HEK293 (cell line): ENCODE results near the gene ADSL.

Experiments used
- GLIS1 ChIP-seq: fragments of 450-650 bp; formaldehyde crosslinking; IDR thresholded peaks from 2 replicates; pipeline ENCODE4 v1.5.1; 2016; ENCODE audit warnings: missing biosample characterization, missing genetic modification characterization
- KLF9 ChIP-seq: fragments of 450-650 bp; formaldehyde crosslinking; IDR thresholded peaks from 2 replicates; pipeline ENCODE4 v1.5.1; 2016; ENCODE audit warnings: missing biosample characterization, missing genetic modification characterization, low read depth
- RBAK ChIP-seq: fragments of 450-650 bp; formaldehyde crosslinking; IDR thresholded peaks from 2 replicates; pipeline ENCODE4 v1.5.1; 2016; ENCODE audit warnings: missing biosample characterization, missing genetic modification characterization
- SP2 ChIP-seq: fragments of 450-650 bp; formaldehyde crosslinking; IDR thresholded peaks from 2 replicates; pipeline ENCODE4 v1.5.1; 2016; ENCODE audit warnings: missing biosample characterization, missing genetic modification characterization
- ZNF114 ChIP-seq: fragments of 450-650 bp; formaldehyde crosslinking; IDR thresholded peaks from 2 replicates; pipeline ENCODE4 v1.5.0; 2017; ENCODE audit warnings: missing biosample characterization, missing genetic modification characterization
- ZNF324 ChIP-seq: fragments of 450-650 bp; formaldehyde crosslinking; IDR thresholded peaks from 2 replicates; pipeline ENCODE4 v1.5.1; 2016; ENCODE audit warnings: missing biosample characterization, missing genetic modification characterization
- ZNF501 ChIP-seq: fragments of 450-650 bp; formaldehyde crosslinking; IDR thresholded peaks from 2 replicates; pipeline ENCODE4 v1.5.1; 2016; ENCODE audit warnings: missing biosample characterization, missing genetic modification characterization
- ZNF510 ChIP-seq: fragments of 450-650 bp; formaldehyde crosslinking; IDR thresholded peaks from 2 replicates; pipeline ENCODE4 v1.5.1; 2018; ENCODE audit warnings: mild to moderate bottlenecking, missing genetic modification characterization, missing biosample characterization; ENCODE audit not compliant: insufficient replicate concordance
- ZNF777 ChIP-seq: fragments of 450-650 bp; formaldehyde crosslinking; IDR thresholded peaks from 2 replicates; pipeline ENCODE4 v1.5.1; 2017; ENCODE audit warnings: missing biosample characterization, missing genetic modification characterization, borderline replicate concordance
- TF ChIP-seq, protein P1 (sequence below): fragments of 450-650 bp; formaldehyde crosslinking; IDR thresholded peaks from 2 replicates; pipeline ENCODE4 v1.5.1; 2016; ENCODE audit warnings: missing biosample characterization, missing genetic modification characterization
- TF ChIP-seq, protein P2 (sequence below): fragments of 450-650 bp; formaldehyde crosslinking; IDR thresholded peaks from 2 replicates; pipeline ENCODE4 v1.5.1; 2017; ENCODE audit warnings: missing biosample characterization, missing genetic modification characterization
- TF ChIP-seq, protein P3 (sequence below): sonication (generic); formaldehyde crosslinking; IDR thresholded peaks from 2 replicates; pipeline ENCODE4 v1.8.1; 2022; ENCODE audit warnings: mild to moderate bottlenecking, moderate library complexity, missing genetic modification reagents

DNA sequence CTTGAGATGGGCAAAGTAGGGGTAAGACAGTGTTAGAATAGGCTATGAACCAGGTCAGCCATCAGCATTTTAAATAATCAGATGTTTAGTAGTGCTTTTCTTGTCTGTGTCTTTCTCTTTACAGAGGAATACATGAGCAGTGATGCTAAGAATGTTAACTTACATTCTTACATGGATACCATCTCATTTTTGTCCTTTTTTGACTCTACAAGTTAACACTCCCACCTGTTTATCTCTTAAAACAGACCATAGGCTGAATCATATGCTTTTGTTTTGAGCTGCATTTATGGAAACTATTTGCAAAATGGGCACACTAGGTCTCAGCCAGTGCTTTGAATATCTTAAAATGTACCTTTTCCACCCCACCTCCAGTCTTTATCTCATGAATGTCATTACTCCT, 25.6 kb upstream of the ADSL start:
- TF ChIP-seq, protein P1, sequence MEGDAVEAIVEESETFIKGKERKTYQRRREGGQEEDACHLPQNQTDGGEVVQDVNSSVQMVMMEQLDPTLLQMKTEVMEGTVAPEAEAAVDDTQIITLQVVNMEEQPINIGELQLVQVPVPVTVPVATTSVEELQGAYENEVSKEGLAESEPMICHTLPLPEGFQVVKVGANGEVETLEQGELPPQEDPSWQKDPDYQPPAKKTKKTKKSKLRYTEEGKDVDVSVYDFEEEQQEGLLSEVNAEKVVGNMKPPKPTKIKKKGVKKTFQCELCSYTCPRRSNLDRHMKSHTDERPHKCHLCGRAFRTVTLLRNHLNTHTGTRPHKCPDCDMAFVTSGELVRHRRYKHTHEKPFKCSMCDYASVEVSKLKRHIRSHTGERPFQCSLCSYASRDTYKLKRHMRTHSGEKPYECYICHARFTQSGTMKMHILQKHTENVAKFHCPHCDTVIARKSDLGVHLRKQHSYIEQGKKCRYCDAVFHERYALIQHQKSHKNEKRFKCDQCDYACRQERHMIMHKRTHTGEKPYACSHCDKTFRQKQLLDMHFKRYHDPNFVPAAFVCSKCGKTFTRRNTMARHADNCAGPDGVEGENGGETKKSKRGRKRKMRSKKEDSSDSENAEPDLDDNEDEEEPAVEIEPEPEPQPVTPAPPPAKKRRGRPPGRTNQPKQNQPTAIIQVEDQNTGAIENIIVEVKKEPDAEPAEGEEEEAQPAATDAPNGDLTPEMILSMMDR (tag by site-specific recombination) = no peak
- TF ChIP-seq SP2 = no peak
- no peak for TF ChIP-seq GLIS1 (tag by site-specific recombination)
- no peak for TF ChIP-seq ZNF510
- no peak for TF ChIP-seq KLF9 (tag by site-specific recombination)
- TF ChIP-seq, protein P2, sequence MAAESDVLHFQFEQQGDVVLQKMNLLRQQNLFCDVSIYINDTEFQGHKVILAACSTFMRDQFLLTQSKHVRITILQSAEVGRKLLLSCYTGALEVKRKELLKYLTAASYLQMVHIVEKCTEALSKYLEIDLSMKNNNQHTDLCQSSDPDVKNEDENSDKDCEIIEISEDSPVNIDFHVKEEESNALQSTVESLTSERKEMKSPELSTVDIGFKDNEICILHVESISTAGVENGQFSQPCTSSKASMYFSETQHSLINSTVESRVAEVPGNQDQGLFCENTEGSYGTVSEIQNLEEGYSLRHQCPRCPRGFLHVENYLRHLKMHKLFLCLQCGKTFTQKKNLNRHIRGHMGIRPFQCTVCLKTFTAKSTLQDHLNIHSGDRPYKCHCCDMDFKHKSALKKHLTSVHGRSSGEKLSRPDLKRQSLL (tag by site-specific recombination) = no peak
- no peak for TF ChIP-seq ZNF501
- no peak for TF ChIP-seq ZNF324 (tag by site-specific recombination)
- no peak for TF ChIP-seq ZNF777 (tag by site-specific recombination)
- TF ChIP-seq, protein P3, sequence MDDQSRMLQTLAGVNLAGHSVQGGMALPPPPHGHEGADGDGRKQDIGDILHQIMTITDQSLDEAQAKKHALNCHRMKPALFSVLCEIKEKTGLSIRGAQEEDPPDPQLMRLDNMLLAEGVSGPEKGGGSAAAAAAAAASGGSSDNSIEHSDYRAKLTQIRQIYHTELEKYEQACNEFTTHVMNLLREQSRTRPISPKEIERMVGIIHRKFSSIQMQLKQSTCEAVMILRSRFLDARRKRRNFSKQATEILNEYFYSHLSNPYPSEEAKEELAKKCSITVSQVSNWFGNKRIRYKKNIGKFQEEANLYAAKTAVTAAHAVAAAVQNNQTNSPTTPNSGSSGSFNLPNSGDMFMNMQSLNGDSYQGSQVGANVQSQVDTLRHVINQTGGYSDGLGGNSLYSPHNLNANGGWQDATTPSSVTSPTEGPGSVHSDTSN (CRISPR knock-in tag) = no peak
- no peak for TF ChIP-seq RBAK (tag by site-specific recombination)
- no peak for TF ChIP-seq ZNF114 (tag by site-specific recombination)
